Gastrocnemius medialis (tissue), 4 donors: Measurements from ENCODE around the gene VOPP1.

Experiments
- CTCF ChIP-seq, 5 experiments: fragments of 450-650 bp in 3 of 5; fragments of 200-600 bp in 2 of 5; sonication (generic) in 2 of 5; IDR thresholded peaks in 4 of 5; conservative IDR thresholded peaks in 1 of 5; 1 replicate in 4 of 5; 2 replicates in 1 of 5; pipeline ENCODE4 v1.5.1; 2016 to 2019; ENCODE audit warnings: antibody characterized with exemption in 5 of 5, mild to moderate bottlenecking in 3 of 5, moderate library complexity in 3 of 5
- POLR2A ChIP-seq, 2 donors: fragments of 450-650 bp; IDR thresholded peaks; one replicate each; pipeline ENCODE4 v1.6.1; 2017; ENCODE audit warnings: antibody characterized with exemption in 2 of 2, mild to moderate bottlenecking in 2 of 2, moderate library complexity in 2 of 2

DNA sequence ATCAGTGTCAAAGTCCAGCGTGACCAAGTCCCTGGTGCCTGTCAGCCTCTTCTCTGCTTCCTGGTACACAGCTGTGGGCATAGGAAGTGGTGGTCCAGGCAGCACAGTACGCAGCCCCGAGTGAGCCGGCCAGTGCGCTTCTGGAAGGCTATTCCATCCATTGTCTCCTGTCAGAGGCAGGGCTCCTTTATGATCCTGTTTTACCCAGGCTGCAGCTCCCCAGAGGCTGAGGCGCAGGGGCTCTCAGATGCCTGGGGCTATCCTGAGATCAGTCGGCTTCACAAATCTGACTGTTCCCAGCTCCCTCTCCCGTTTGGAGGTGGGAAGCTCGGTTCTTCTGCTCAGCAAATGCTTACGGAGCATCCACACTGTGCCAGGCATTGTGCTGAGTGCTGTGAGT lies 136.8 kb downstream of the VOPP1 start:
- TF ChIP-seq CTCF (IDR thresholded peaks at IDR 0.05 in 4 of 5, conservative IDR thresholded peaks at IDR 0.05 in 1 of 5), result no peak
- no peak for TF ChIP-seq POLR2A (IDR thresholded peaks at IDR 0.05)
